ENCODE data around the gene PPM1B. TPM values are rescaled to one million over a fixed set of nuclear protein-coding genes. Genes with fewer than 3 reads are reported as not detected.

Gene PPM1B
- total and polyA plus RNA-seq, 9 of the 15 experiments (the other 6 are each of a cell fraction or from before 2014, with no cell fraction given) = 8.9 to 44.0 (median 28.6) TPM

DNA sequence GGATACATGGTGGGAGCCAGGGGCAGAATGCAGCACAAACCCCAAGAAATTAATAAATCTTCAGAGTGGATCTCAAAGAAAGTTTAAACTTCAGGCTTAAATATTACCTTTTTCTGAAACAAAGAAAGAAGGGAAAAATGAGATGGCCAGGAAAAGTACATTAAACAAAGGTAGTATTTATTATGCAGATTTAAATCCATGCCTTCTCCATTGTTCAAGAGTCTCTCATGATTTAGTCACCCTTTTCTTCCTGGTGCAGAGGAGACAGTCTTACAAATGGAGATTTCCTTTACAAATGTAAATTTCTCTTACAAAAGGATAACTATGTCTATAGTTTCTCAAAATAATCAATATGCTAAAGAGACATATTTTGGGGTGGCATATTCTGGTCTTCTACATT lies 33.4 kb upstream of the PPM1B start (continued):
- TF ChIP-seq, protein P1, sequence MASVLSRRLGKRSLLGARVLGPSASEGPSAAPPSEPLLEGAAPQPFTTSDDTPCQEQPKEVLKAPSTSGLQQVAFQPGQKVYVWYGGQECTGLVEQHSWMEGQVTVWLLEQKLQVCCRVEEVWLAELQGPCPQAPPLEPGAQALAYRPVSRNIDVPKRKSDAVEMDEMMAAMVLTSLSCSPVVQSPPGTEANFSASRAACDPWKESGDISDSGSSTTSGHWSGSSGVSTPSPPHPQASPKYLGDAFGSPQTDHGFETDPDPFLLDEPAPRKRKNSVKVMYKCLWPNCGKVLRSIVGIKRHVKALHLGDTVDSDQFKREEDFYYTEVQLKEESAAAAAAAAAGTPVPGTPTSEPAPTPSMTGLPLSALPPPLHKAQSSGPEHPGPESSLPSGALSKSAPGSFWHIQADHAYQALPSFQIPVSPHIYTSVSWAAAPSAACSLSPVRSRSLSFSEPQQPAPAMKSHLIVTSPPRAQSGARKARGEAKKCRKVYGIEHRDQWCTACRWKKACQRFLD (CRISPR knock-in tag; IDR thresholded peaks at IDR 0.05) = no peak

DNA sequence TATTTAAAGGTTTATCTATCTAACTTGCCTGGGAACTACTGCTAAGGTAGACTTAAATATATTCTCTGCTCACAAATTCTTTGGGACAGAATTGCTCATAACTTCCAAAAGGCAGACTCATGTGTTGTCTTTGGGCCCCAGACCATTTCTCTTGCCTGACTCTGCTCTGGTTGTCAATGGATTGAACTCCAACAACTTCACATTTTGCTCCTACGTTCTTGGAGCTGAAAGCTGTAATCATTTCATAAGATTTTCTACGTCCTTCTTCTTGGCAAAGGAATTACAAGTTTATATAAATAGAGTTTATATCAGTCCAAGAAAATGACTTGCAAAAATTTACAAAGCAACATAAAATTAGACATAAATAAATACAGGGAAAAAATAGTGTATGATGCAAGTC lies 32.9 kb upstream of the PPM1B start:
- TF ChIP-seq SAP30 (IDR thresholded peaks at IDR 0.05; ENCODE audit: borderline replicate concordance, insufficient read depth, low read depth, low read length, poor library complexity, severe bottlenecking) (no peak), MAFG (tag; conservative IDR thresholded peaks at IDR 0.05) (peak; percentile 24), CEBPG (CRISPR knock-in tag; IDR thresholded peaks at IDR 0.05) (no peak), CEBPG (tag; conservative IDR thresholded peaks at IDR 0.05 in 1 of 2, IDR thresholded peaks at IDR 0.05 in 1 of 2) (0 out of 4 replicates have a peak, but pooled peaks of 1 of the 2 experiments have one; percentile 21)
- ChIA-PET POLR2A (interaction anchor here (0.6 kb wide), 1 partner anchor 40 kb away, joined by 3 read pairs; no protein-coding TSS in a partner anchor), CTCF (ENCODE audit: low intra/inter-chr PET ratio) (interaction anchor here (0.6 kb wide), 1 partner anchor 310 kb away, joined by 3 read pairs; no protein-coding TSS in a partner anchor)
- Histone ChIP-seq H4K20me1 (replicated peaks; ENCODE audit: control insufficient read depth, insufficient read depth, low read length) (no peaks in the 10 kb centered on the region), H3K79me2 (ENCODE audit: control insufficient read depth, insufficient read depth, low read length) (no peaks in the 10 kb centered on the region), H3K9ac (ENCODE audit: insufficient read depth in 1 of 2, low read depth in 2 of 2, low read length in 2 of 2) (no peak overlapping the region), H3K27ac (ENCODE audit: extremely low read depth, low read depth, low read length) (no peak overlapping the region), H3K4me2 (ENCODE audit: insufficient read depth, low read length) (no peak overlapping the region), H3K9me1 (ENCODE audit: control insufficient read depth, insufficient read depth, low read length) (no peaks in the 10 kb centered on the region), H3K4me3 (no peak overlapping the region), H3K4me1 (replicated peaks in 1 of 2; ENCODE audit: control insufficient read depth in 2 of 2, insufficient read depth in 2 of 2, low read length in 2 of 2) (peaks cover 0 to 7% of the 10 kb centered on the region in 2 experiments; a peak in 1 of 5 replicates), H3K27me3 (ENCODE audit: control insufficient read depth in 2 of 2, insufficient read depth in 2 of 2, low read length in 2 of 2) (peaks cover 0 to 2% of the 10 kb centered on the region in 2 experiments; a peak in 1 of 5 replicates), H3K36me3 (ENCODE audit: control insufficient read depth, insufficient read depth, low read length) (no peaks in the 10 kb centered on the region), H3K9me3 (replicated peaks; ENCODE audit: control insufficient read depth, insufficient read depth, low read depth, low read length) (peaks cover 2% of the 10 kb centered on the region; the same call in 1 of the 2 replicates), H2AFZ (ENCODE audit: low read depth, low read length) (no peak overlapping the region)
- WGBS (ENCODE audit: insufficient coverage, low coverage, missing lambda C conversion rate) = 8% methylated on average over 2 of the region's 2 CpGs
- intact Hi-C loops (cut with micrococcal nuclease) (no loop called here), in situ Hi-C loops (cut with MboI) (no loop called here)
- DNase-seq (ENCODE audit: extremely low read depth in 1 of 4, low spot score in 3 of 4) = no peak
- no peak for ATAC-seq
- BruUV-seq (replicated peaks) = no TSS peak
- no peak for FAIRE-seq

All from K562 (cell line).